HuH-7.5 (cell line): ENCODE results near the gene ZFP14.
"Not testable (repeated sequence)": the region's sequence is repeated elsewhere in the genome, so short reads cannot be mapped to it uniquely, and the experiment has no call there.

Experiments
- DNase-seq: peaks from one replicate; pipeline ENCODE4 v3.0.0; 2011; ENCODE audit warnings: low spot score

ZFP14 gene

DNA sequence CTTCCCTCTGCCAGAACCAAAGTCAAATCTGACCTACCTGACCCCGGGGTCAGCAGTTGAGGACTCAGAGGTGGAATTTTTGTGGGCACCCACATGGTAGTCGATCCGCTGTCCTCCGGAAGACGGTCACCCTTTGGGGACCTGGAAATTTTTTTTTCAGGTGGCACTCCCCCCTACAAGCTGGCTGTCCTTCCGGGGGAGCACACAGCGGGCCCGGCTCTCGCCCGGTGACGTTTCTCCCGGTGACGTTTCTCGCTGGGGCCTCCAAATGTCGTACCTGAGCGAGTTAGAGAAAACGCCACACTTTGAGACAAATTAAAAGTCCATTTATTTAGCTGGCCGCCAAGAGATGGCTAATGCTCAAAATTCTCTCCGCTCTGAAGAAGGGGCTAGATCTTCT is 48.8 kb downstream of the ZFP14 start:
- DNase-seq, result no peak

DNA sequence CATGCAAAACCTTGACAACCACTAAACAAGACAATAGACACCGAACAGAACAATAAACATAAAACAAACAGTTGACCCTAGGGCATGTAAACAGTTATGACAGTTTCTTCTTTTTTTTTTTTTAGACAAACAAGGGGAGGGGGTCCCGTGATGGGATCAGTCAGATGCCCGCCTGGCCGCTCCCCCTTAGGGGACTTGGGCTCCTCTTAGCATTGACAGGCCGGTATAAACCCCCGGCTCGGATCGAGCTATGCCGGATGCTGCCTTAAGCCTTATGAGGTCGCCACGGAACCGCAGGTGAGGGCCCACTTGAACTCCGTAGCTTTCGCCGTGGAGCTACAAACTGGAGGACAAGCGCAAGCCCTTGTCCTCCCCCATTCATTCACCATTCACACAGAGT is 49.5 kb downstream of the ZFP14 start:
- DNase-seq, result not testable (repeated sequence)

DNA sequence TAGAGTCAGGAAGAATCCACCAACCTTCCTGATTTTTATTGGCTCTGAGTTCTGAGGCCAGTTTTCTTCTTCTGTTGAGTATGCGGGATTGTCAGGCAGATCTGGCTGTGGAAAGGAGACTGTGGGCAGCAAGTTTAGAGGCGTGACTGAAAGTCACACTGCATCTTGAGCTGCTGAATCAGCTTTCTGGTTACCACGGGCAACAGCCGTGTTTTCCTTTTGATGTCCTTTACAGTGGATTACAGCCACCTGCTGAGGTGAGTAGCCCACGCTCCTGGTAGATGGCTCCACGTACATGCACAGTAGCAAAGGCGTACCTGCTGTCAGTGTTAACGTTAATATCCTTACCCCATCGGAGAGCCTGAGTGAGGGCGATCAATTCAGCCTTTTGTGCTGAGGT is 52.4 kb downstream of the ZFP14 start:
- DNase-seq, result not testable (repeated sequence)

DNA sequence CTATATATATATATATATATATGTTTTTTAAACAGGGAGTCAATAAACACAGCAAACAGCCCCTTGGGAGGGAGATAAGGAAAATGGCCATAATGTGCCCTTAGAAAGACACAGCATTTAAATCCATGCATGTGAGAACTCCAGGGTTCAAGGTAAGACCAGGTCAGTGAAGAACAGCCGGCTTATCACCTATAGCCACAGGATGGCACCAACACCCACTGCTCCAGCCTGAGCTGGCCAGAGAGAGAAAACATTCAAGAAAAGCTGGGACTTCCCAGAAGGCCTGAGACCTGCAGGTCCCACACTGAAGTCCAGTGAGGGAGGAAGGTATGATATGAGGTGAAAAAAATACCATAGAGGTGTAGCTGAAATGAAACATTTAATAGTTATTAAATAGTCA is 63.8 kb downstream of the ZFP14 start:
- DNase-seq, result not testable (repeated sequence)

DNA sequence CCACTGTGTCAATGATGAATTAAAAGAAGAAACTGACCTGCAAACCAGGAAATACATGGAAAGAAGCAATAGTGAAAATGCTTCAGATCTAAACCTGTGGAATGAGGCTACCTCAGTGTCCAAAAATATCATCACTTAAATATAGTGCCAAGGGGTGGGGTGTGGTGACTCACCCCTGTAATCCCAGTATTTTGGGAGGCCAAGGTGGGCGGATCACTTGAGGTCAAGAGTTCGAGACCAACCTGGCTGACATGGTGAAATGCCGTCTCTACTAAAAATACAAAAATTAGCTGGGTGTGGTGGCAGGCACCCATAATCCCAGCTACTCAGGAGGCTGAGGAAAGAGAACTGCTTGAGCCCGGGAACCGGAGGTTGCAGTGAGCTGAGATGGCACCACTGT is 64.9 kb downstream of the ZFP14 start:
- not testable (repeated sequence) for DNase-seq

DNA sequence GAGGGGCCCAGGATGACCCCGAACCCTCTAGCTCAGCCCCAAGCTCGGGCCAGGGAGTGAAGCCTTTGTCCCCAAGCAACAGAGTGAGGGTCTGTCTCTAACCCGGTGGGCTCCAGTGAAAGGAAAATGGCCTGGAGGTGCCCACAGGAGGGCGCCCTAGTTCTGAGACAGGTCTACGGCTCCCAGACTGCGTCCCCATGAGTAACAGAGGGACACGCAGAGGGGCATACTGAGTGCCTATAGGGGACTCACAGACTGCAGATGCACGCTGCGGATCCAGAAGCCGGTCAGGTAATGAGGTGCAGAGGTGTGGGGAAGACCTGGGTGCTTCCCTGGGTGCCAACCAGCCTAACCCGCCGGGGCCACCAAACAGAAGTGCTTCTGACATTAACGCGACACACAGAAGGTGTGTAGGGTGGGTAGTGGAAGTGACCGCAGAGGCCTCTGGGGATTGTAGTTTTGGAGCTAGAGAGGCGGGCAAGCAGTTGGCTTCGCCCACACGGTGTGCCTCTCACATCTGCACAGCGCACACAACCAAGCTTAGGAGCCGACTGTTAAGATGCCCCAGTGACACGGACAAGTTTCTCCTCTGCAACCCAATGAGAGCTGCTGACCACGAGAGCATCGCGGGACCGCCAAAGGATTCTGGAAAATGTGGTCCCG is 67.8 kb downstream of the ZFP14 start:
- not testable (repeated sequence) for DNase-seq

DNA sequence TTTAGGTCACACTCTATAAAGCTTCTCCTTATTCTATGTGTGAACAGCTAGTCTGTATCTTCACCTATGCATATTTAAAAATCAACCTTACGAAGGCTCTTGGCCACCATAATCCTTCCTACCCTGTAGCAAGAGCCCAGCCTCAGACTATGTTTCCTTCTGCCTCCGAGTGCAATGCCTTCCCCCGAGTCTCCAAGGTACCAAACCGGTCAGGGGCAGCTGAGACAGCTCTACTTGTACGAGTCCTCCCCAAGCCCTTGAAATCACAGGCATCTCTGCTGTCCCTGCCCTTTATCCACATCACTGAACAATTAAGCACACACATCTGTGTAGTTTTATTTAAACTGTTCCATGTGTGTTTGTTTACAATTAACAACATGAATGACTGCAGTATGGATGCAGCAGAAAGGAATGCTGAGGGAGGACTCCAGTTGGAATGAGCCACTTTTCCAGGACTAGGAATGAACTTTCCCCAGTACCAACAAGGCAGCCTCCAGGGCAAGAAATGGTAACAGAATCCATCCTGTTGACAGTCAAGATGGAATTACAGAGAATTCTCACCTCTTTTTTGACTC is 68.5 kb downstream of the ZFP14 start:
- DNase-seq, result not testable (repeated sequence)

DNA sequence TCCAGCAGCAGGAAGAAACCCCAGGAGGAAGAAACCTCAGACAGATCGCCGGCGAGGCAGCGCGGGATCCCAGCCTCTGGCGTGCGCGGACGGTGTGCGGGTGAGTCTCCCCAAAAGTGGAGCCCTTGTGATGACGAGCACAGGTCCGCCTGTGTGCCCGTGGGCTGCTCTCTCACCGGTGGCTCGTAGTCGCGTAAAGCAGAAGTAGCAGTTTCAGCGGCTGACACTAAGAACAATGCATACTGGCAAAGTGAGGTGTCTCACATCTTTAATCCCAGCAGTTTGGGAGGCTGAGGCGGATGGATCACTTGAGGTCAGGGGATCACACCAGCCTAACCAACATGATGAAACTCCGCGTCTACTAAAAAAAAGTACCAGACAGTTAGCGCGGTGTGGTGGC is 69.2 kb downstream of the ZFP14 start:
- DNase-seq, result not testable (repeated sequence)

DNA sequence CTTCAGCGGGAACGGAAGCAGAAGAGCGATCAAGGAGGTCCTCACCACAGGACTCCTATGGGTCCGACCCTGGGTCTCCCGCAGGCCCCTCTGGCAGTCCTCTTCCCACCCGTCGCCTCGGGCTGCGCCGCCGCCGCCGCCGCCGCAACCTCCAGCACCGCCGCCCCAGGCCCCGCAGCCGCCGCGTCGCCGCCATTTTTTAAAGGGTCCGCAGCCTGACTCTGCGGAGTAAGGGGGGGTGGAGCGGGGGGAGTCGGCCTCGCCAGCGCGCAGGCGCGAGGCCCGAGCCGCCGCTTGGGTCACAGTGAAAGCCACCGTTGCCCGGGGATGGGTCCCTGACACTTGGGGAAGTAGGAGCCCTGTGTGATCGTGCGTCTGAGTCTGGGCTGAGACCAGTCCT is 69.7 kb downstream of the ZFP14 start:
- DNase-seq, result not testable (repeated sequence)

DNA sequence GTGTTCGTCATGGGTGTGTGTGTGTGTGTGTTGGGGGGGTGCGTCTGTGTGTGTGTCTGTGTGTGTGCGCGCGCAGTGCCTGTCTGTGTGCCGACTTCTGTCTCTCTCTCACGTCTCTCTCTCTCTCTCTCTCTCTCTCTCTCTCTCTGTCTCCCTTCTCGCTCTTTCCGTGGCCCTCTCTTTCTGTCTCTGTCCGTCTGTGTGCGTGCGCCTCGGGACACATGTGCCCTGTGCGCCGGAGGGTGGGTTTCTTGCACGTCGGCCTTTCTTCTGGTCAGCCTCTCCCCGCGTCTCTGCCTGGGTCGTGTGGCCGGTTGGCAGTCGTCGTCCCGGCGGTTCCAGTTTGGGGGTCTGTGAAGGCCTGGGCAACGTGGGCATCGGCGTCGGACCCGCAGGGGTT is 86.7 kb downstream of the ZFP14 start:
- DNase-seq, result not testable (repeated sequence)
